GM18526 (cell line): ENCODE data around the gene KRT33A.

Experiments
- POLR2A ChIP-seq: IDR thresholded peaks from 3 replicates; pipeline ENCODE4 v1.6.1; 2011; ENCODE audit not compliant: insufficient read length; ENCODE audit errors: extremely low read depth

The KRT33A gene

DNA sequence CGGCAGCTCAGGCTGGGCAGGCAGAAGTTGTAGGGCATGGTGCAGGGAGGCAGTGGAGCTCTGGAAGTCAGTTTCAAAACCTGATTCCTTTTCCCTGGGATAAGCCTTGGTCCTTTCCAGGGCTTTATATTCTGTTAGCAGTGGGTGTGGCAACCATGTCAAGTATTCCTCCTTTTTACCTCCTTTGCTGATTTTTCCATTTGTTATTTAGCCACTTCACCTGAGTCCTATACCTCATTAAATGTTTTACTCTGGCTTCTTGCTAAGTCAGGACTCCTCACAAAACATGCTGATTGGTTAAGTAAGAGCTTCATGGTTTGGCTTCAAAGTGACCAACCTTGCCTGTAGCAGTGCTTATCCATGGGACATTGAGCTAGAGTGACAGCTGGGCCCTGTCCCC is 19.1 kb upstream of the KRT33A start, which contains the start of gene KRT33B:
KRT33B (minus strand) TSS at position 101 of the 400 bp plus-strand sequence; CDS start at position 38, 63 bp downstream.
- no peak for TF ChIP-seq POLR2A

DNA sequence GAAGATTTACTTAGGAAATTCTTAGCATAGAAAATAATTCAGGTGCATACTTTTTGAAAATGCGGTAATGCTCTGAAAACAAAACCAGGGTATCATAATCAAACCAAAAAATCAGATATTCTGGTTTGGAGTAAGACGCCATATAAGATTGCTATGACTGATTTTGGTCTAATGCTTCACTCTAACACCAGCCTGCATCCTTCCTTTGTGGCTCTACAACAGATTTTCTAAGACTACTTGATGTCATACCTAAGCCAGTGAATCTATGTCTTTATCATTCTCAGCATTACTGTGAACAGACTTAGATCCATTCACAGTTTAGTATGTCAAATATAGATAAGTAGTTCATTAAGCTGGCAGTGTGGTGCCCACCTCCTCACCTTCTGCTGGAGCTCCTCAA is 18.4 kb upstream of the KRT33A start:
- no peak for TF ChIP-seq POLR2A

GRCh38 chr17:41367426-41368075 is 16.9 kb upstream of the KRT33A start:
- TF ChIP-seq POLR2A = no peak

DNA sequence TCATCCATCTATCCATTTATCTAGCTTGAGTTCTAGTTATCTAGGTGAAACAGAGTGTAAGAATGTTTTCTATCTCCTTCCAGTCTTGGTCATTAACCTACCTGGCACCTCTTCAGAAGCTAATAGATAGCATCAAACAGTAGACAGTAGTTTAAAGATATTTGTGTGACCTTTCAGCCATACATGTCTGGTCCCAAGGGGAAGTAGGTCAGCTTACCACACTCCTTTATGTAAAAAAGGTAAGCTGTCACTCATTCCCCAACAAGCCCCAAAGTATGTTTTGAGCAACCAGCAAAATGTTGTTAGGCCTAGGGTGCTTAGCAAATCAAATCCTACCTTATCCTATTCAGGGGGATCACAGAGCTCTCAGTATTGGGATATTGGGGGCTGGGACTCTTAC is 15.4 kb upstream of the KRT33A start:
- no peak for TF ChIP-seq POLR2A

GRCh38 chr17:41363881-41364280 is 13.3 kb upstream of the KRT33A start:
- no peak for TF ChIP-seq POLR2A

DNA sequence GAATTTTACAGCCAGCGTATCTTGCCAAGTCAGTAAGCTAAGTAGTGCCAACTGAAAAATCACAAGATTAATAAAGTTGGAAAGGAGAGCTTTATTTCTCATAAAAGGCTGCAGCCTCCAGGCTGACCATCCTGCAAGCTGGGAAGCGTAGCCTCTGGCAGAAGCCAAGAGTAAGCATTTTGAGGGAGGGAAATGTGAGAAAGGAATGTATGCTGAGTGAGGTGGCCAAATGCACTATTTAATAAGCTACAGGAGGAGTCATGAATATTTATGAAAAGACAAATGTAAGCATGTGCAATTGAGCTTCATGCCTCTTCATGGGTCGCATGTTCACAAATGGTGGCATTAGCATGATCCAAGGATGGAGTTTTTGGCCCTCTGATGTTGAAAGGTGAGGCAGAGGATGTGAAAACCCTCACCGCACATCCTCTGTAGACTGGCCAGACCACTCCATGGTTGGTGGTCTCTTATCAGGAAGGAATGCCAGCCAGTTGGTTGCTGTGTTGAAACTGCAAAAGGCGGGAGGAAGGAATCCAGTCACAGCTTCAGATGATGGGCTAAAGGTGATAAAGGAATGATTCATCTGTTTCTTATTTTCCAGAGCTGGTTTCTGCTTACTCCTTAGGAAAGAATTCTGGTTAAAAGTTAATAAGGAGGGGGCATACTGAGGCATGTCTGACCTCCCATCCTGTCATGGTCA is 9.8 kb upstream of the KRT33A start:
- TF ChIP-seq POLR2A = no peak

DNA sequence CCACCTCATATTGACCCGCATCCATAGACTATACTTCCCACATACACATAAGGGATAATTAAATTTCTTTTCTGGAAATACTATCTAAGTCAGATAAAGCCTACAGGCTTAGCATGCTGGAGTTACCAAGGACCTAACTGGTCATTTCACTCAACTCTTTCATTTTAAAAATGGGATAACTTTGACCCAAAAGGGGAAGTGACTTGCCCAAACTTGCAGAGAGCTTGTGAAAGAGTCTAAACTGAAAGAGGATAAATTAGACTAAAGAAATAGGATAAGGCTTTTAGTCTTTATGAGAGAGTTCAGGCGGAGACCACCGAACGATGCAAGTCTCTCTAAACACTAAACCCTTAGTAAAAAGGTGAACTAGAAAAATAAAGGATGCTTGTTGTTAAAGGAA is 3.9 kb upstream of the KRT33A start:
- TF ChIP-seq POLR2A = no peak

- no peak for TF ChIP-seq POLR2A
These were observed 2.2 kb upstream of the KRT33A start for GRCh38 chr17:41352597-41353366.

DNA sequence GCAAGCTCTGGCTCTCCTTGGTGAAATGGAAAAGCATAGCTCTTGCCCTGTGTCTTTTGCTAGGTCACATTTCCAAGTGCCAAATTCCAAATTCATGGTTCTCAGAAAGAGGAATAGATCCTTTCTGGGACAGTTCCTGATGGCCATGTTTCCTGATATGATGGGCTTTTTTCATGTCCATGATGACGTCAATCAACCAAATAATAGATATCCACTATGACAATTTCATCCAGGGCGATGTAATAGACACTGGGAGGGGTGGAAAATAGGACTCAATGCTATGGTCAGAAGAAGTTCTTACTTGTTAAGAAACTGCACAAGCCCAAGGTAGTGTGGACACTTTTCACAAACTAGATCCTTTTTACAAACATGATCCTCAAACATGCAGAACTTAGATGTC is 549 bp upstream of the KRT33A start:
- TF ChIP-seq POLR2A = no peak

DNA sequence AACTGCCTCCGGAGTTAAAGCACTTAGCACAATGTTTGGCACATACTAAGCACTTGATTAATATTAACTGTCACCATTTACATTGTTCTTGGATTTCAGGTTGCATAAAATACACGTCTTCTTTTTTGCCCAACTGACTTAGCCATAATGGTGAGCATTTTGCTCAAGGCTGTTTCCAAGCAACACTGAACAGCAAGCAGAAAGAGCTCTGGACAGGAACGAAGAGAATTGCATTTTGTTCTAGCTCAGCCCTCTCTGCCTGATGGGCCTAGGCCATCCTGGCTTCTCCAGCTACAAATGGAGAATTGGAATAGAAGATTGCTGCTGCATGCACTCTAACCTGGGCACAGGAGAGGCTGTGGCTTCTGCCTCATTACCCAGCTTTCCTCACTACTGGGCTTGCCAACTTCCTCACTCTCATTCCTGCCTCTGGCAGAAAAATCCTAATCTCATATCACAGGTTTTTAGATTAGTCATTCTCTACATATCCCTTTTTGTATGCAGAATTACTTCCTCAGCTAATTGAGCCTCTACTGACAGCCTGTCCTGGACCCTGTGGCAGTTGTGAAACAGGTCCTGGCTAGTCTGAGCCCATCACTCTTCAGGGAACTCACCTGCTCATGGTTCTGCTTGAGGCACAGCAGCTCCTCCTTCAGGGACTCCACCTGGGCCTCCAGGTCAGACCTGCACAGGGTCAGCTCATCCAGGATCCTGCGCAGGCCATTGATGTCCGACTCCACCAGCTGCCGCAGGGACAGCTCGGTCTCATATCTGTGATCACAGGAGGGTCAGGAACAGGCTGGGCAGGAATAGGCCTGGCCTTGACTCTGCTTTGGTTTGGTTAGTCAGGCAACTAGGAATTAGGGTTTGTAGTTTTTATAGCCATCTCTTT is 2.5 kb downstream of the KRT33A start:
- TF ChIP-seq POLR2A = no peak

DNA sequence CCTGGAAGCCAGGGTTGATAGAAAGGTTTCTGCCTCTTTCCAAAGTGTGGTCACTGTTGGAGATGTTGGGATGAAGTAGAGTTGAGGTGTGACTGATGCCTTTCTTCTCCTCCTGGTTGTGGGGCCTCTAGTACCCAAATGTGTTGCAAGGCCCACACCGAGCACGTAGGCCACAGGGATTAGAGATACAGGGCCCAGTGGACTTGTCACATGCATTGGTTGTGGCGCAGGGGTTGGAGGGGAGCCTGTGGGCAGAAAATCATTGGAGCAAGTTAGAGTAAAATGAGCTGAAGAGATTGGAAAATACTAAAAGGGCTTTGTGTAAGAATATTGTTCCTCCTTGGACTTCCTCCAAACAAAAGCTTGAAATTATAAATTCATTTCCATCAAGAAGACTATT is 4.6 kb downstream of the KRT33A start:
- no peak for TF ChIP-seq POLR2A

- no peak for TF ChIP-seq POLR2A
These were observed 7.6 kb downstream of the KRT33A start for GRCh38 chr17:41343029-41343428.

- no peak for TF ChIP-seq POLR2A
These were observed 9.4 kb downstream of the KRT33A start for GRCh38 chr17:41340934-41341861.

DNA sequence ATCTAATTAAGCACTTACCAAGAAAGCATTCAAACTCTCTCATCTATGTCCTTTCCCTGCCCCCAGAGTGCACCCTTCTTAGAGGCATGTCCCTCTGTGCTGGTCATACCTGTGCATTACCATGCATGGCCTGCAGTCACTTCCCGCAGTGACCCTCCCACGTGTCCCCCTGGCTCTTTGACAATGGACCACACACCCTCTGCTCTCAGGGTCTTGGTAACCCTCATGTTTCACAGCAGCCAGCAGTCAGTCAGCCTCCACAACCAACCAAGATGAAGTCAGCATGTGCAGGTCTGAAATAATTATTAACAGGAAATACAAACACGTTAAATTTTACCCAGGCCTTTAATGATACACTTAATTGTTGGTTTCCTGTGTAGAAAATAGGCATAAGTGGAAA is 10.1 kb downstream of the KRT33A start:
- TF ChIP-seq POLR2A = no peak
